Ovary (tissue), 3 donors: ENCODE data around the gene RNF138.

Experiments
- EP300 ChIP-seq: sonication (generic); formaldehyde crosslinking; IDR thresholded peaks from one replicate; pipeline ENCODE4 v1.6.1; 2017; ENCODE audit warnings: antibody characterized with exemption
- POLR2A ChIP-seq: fragments of 450-650 bp; IDR thresholded peaks from one replicate; pipeline ENCODE4 v1.6.1; 2017; ENCODE audit warnings: antibody characterized with exemption, mild to moderate bottlenecking, moderate library complexity
- TF ChIP-seq, protein P1 (sequence below), 3 donors: fragments of 450-650 bp in 2 of 3; fragments of 200-600 bp in 1 of 3; IDR thresholded peaks; one replicate each; pipeline versions ENCODE4 v1.5.1 to v1.8.0; 2016 to 2022; ENCODE audit warnings: antibody characterized with exemption in 3 of 3, mild to moderate bottlenecking in 1 of 3
- donor health status: DM: no; HTN: no; CAD: no.

GRCh38 chr18:32114293-32114942 lies 22.7 kb downstream of the RNF138 start:
- TF ChIP-seq POLR2A, result no peak
- TF ChIP-seq, protein P1, sequence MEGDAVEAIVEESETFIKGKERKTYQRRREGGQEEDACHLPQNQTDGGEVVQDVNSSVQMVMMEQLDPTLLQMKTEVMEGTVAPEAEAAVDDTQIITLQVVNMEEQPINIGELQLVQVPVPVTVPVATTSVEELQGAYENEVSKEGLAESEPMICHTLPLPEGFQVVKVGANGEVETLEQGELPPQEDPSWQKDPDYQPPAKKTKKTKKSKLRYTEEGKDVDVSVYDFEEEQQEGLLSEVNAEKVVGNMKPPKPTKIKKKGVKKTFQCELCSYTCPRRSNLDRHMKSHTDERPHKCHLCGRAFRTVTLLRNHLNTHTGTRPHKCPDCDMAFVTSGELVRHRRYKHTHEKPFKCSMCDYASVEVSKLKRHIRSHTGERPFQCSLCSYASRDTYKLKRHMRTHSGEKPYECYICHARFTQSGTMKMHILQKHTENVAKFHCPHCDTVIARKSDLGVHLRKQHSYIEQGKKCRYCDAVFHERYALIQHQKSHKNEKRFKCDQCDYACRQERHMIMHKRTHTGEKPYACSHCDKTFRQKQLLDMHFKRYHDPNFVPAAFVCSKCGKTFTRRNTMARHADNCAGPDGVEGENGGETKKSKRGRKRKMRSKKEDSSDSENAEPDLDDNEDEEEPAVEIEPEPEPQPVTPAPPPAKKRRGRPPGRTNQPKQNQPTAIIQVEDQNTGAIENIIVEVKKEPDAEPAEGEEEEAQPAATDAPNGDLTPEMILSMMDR (IDR thresholded peaks at IDR 0.05), result no peak
- no peak for TF ChIP-seq EP300
